DMS53 (cell line): Measurements from ENCODE around the gene PTX4.
A peak's percentile ranks its signal among the peaks of the same experiment; 100 is the strongest.
"Not testable (repeated sequence)": the region's sequence is repeated elsewhere in the genome, so short reads cannot be mapped to it uniquely, and the experiment has no call there.

ENCODE experiments used
- DNase-seq: peaks from one replicate; lab custom pipeline; 2025; lab: John Stamatoyannopoulos, UW

PTX4 gene

GRCh38 chr16:1481906-1482835, 6.6 kb downstream of the PTX4 start:
- no peak for DNase-seq

- not testable (repeated sequence) for DNase-seq
Observed at GRCh38 chr16:1478937-1479336, 9.8 kb downstream of the PTX4 start.

- no peak for DNase-seq
Observed at GRCh38 chr16:1477033-1477432, 11.7 kb downstream of the PTX4 start.

- no peak for DNase-seq
Observed at GRCh38 chr16:1475552-1476114, 13.1 kb downstream of the PTX4 start.

- peak; percentile 90 for DNase-seq
Observed at GRCh38 chr16:1474796-1475551, 13.8 kb downstream of the PTX4 start, which contains the start of gene CLCN7. Gene CLCN7, minus strand, starts transcription at chr16:1475028. Its CDS starts 54 bp downstream, at chr16:1474974.

GRCh38 chr16:1474082-1474795, 14.5 kb downstream of the PTX4 start:
- peak; percentile 16 for DNase-seq

GRCh38 chr16:1472974-1473373, 15.8 kb downstream of the PTX4 start:
- DNase-seq: no peak

GRCh38 chr16:1471569-1472194, 17.1 kb downstream of the PTX4 start:
- no peak for DNase-seq

GRCh38 chr16:1470481-1471251, 18.1 kb downstream of the PTX4 start:
- no peak for DNase-seq

- no peak for DNase-seq
Observed at GRCh38 chr16:1469693-1470201, 19.0 kb downstream of the PTX4 start.

GRCh38 chr16:1469141-1469540, 19.6 kb downstream of the PTX4 start:
- not testable (repeated sequence) for DNase-seq

- no peak for DNase-seq
Observed at GRCh38 chr16:1468426-1468810, 20.3 kb downstream of the PTX4 start.

GRCh38 chr16:1466968-1467521, 21.7 kb downstream of the PTX4 start:
- peak; percentile 48 for DNase-seq

GRCh38 chr16:1466054-1466453, 22.7 kb downstream of the PTX4 start:
- no peak for DNase-seq

- DNase-seq: no peak
Observed at GRCh38 chr16:1465567-1465915, 23.2 kb downstream of the PTX4 start.

GRCh38 chr16:1464894-1465566, 23.7 kb downstream of the PTX4 start:
- DNase-seq: no peak

GRCh38 chr16:1464196-1464893, 24.4 kb downstream of the PTX4 start:
- DNase-seq: no peak

- DNase-seq: no peak
Observed at GRCh38 chr16:1461146-1461545, 27.6 kb downstream of the PTX4 start.

- no peak for DNase-seq
Observed at GRCh38 chr16:1460602-1461138, 28.1 kb downstream of the PTX4 start.
